Measurements from ENCODE around the gene DNAJC28. TPM values are rescaled to one million over a fixed set of nuclear protein-coding genes. Genes with fewer than 3 reads are reported as not detected.

Gene DNAJC28
- total and polyA plus RNA-seq, 2 experiments from 2014 or later, result 2.3 to 6.6 TPM

DNA sequence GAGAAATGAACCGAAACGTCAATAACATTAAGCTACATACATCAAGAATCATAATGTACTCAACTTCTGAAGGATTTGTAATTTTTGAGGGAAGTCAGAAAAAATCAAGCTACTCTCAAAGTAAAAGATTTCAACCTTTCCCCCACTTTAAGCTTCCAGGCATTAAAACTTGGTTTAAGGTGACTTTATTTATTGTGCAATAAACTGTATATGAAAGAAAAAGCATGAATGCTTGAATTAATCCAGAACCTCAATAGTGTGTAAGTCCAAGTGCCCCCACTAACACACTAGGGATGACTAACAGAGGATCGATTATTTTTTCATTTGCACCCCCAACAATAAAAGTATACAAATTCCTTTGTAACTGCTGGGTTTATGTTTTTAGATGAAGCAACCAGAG is 39.5 kb upstream of the DNAJC28 start:
- H3K27me3 ChIP-seq, result no peaks in the 10 kb centered on the region
- no peak overlapping the region for H3K4me3 ChIP-seq
- TF ChIP-seq, protein P1, sequence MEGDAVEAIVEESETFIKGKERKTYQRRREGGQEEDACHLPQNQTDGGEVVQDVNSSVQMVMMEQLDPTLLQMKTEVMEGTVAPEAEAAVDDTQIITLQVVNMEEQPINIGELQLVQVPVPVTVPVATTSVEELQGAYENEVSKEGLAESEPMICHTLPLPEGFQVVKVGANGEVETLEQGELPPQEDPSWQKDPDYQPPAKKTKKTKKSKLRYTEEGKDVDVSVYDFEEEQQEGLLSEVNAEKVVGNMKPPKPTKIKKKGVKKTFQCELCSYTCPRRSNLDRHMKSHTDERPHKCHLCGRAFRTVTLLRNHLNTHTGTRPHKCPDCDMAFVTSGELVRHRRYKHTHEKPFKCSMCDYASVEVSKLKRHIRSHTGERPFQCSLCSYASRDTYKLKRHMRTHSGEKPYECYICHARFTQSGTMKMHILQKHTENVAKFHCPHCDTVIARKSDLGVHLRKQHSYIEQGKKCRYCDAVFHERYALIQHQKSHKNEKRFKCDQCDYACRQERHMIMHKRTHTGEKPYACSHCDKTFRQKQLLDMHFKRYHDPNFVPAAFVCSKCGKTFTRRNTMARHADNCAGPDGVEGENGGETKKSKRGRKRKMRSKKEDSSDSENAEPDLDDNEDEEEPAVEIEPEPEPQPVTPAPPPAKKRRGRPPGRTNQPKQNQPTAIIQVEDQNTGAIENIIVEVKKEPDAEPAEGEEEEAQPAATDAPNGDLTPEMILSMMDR (IDR thresholded peaks at IDR 0.05; ENCODE audit: low read depth, low read length), result no peak
- no peak for DNase-seq (ENCODE audit: low read depth in 1 of 2, low spot score in 1 of 2)
- H3K4me1 ChIP-seq (ENCODE audit: low read depth), result no peaks in the 10 kb centered on the region
- peaks cover 69% of the 10 kb centered on the region for H3K36me3 ChIP-seq
- H3K9me3 ChIP-seq (ENCODE audit: low read depth), result no peaks in the 10 kb centered on the region
- H3K27ac ChIP-seq, result no peak overlapping the region

DNA sequence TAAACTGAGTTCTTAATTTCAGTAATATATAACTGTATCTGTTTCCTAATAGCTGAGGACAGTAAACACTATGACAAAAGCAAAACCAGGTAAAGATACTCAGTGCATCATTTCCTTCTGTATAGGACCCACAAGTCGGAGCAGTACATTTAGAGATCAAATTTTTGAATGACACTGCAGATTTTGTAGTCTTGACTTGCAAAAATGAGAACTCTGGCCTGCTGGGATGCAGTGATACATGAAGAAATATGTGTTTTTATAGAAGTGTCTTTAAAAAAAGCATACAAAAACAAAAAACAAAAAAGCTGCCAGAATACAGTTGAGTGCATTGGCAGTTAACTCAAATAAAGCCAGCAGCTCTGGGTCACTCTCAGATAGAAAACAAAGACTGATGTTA is 31.4 kb upstream of the DNAJC28 start:
- H3K9me3 ChIP-seq (ENCODE audit: low read depth), result no peaks in the 10 kb centered on the region
- no peaks in the 10 kb centered on the region for H3K27me3 ChIP-seq
- DNase-seq (ENCODE audit: low read depth in 1 of 2, low spot score in 1 of 2), result no peak
- TF ChIP-seq, protein P1 (IDR thresholded peaks at IDR 0.05; ENCODE audit: low read depth, low read length), result no peak
- no peak overlapping the region for H3K4me3 ChIP-seq
- H3K27ac ChIP-seq, result no peak overlapping the region
- H3K4me1 ChIP-seq (ENCODE audit: low read depth), result no peaks in the 10 kb centered on the region
- H3K36me3 ChIP-seq, result peaks cover 39% of the 10 kb centered on the region

DNA sequence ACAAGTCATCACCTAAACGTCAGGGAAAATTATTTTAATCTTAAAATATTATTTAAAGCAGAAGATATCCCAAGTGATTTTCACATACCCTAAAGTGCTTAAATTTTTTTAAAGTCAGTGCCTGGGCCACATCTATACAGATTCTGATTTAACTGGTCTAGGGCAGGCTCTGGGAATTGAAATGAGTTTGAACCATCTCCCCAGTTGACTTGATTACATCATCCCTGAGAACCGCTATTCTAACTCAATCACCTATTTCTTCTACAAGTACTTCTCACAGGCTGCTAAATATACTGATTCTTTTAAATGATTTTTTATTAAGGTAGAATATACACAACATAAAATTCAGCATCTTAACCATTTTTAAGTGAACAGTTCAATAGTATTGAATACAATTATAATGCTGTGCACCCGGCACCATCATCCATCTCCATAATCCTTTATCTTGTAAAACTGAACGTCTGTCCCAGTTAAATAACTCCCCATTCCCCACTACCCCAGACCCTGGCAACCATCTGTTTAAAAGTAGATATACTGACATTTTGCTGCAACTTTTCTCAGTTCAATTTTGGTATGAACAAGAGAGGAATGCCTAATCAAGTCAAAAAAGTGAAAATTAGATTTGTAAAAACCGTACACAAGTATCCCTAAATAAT is 30.9 kb upstream of the DNAJC28 start:
- H3K4me1 ChIP-seq (ENCODE audit: low read depth), result no peaks in the 10 kb centered on the region
- TF ChIP-seq, protein P1 (IDR thresholded peaks at IDR 0.05; ENCODE audit: low read depth, low read length), result no peak
- no peak overlapping the region for H3K27ac ChIP-seq
- no peaks in the 10 kb centered on the region for H3K9me3 ChIP-seq (ENCODE audit: low read depth)
- no peak overlapping the region for H3K4me3 ChIP-seq
- peaks cover 39% of the 10 kb centered on the region for H3K36me3 ChIP-seq
- no peak for DNase-seq (ENCODE audit: low read depth in 1 of 2, low spot score in 1 of 2)
- no peaks in the 10 kb centered on the region for H3K27me3 ChIP-seq

DNA sequence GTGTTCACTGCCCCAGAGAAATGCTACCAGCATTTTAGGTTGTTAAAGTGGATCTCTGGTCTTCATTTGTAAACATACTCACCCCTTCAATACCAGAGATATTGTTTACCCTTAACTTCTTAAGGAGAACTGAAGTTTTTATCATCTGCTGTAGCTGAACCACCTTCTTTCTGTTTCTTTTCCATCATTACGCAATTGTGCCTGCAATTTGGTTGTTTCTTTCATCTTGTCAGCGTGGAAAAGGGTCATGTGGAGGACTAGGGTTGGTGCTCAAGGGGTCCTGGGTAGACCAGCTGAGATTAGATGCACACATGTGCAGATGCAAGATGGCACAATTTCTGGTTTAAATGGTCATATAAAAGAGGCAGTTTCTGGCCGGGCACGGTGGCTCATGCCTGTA is 27.4 kb upstream of the DNAJC28 start:
- Histone ChIP-seq H3K27ac (no peak overlapping the region), H3K27me3 (no peaks in the 10 kb centered on the region), H3K4me3 (no peak overlapping the region), H3K9me3 (ENCODE audit: low read depth) (no peaks in the 10 kb centered on the region), H3K4me1 (ENCODE audit: low read depth) (no peaks in the 10 kb centered on the region), H3K36me3 (peaks cover 55% of the 10 kb centered on the region)
- no peak for DNase-seq (ENCODE audit: low read depth in 1 of 2, low spot score in 1 of 2)
- TF ChIP-seq, protein P1 (IDR thresholded peaks at IDR 0.05; ENCODE audit: low read depth, low read length), result no peak

DNA sequence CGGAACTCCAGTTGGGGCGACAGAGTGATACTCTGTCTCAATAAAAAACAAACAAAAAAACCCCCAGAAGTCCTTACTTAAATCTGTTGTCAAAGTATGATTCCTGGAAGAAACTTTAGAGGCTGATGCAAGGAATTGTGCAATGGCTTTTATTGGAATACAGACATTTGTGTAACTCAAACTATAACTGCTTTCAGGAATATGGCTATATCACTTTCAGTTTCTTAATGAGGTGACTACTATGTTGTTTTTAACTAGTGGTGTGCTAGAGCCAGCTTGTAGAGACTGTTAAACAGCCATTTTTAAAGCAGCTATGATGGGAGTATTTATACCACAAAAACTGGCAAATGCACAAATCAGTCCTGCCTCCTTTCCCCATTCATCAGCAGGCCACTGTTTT is 22.7 kb upstream of the DNAJC28 start:
- H3K4me1 ChIP-seq (ENCODE audit: low read depth), result no peaks in the 10 kb centered on the region
- H3K27me3 ChIP-seq, result no peaks in the 10 kb centered on the region
- DNase-seq (ENCODE audit: low read depth in 1 of 2, low spot score in 1 of 2), result peak in 1 of 2 donors; percentile 56
- H3K4me3 ChIP-seq, result no peak overlapping the region
- TF ChIP-seq, protein P1 (IDR thresholded peaks at IDR 0.05; ENCODE audit: low read depth, low read length), result no peak
- no peaks in the 10 kb centered on the region for H3K9me3 ChIP-seq (ENCODE audit: low read depth)
- H3K36me3 ChIP-seq, result peaks cover 65% of the 10 kb centered on the region
- H3K27ac ChIP-seq, result no peak overlapping the region
